ENCODE measurements around the gene CNDP2.

GRCh38 chr18:74544898-74545297, 48.7 kb downstream of the CNDP2 start:
- TF ChIP-seq EZH2phosphoT487 (IDR thresholded peaks at IDR 0.05; ENCODE audit: low read depth, severe bottlenecking, unreplicated experiment) (no peak), EZH2 (IDR thresholded peaks at IDR 0.05; ENCODE audit: borderline replicate concordance) (no peak)
- TF ChIP-seq, protein P1, sequence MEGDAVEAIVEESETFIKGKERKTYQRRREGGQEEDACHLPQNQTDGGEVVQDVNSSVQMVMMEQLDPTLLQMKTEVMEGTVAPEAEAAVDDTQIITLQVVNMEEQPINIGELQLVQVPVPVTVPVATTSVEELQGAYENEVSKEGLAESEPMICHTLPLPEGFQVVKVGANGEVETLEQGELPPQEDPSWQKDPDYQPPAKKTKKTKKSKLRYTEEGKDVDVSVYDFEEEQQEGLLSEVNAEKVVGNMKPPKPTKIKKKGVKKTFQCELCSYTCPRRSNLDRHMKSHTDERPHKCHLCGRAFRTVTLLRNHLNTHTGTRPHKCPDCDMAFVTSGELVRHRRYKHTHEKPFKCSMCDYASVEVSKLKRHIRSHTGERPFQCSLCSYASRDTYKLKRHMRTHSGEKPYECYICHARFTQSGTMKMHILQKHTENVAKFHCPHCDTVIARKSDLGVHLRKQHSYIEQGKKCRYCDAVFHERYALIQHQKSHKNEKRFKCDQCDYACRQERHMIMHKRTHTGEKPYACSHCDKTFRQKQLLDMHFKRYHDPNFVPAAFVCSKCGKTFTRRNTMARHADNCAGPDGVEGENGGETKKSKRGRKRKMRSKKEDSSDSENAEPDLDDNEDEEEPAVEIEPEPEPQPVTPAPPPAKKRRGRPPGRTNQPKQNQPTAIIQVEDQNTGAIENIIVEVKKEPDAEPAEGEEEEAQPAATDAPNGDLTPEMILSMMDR (IDR thresholded peaks at IDR 0.05; ENCODE audit: poor library complexity): no peak

All from hepatocyte (in vitro differentiated cells).